Fibroblast of mammary gland (primary cell): ENCODE measurements around the gene EDA.

Source experiments
- DNase-seq: peaks from one replicate; pipeline ENCODE4 v3.0.0-alpha.2; 2010; ENCODE audit warnings: low read depth
- H3K4me3 ChIP-seq: 2 replicates; pipeline ENCODE4 v1.5.1; 2011; ENCODE audit warnings: low read depth, mild to moderate bottlenecking, low read length, moderate library complexity; ENCODE audit not compliant: control insufficient read depth
- TF ChIP-seq, protein P1 (sequence below): conservative IDR thresholded peaks from 2 replicates; pipeline ENCODE4 v1.5.1; 2011; ENCODE audit warnings: low read depth, low read length, inconsistent platforms; ENCODE audit not compliant: control insufficient read depth, insufficient read depth

EDA gene

DNA sequence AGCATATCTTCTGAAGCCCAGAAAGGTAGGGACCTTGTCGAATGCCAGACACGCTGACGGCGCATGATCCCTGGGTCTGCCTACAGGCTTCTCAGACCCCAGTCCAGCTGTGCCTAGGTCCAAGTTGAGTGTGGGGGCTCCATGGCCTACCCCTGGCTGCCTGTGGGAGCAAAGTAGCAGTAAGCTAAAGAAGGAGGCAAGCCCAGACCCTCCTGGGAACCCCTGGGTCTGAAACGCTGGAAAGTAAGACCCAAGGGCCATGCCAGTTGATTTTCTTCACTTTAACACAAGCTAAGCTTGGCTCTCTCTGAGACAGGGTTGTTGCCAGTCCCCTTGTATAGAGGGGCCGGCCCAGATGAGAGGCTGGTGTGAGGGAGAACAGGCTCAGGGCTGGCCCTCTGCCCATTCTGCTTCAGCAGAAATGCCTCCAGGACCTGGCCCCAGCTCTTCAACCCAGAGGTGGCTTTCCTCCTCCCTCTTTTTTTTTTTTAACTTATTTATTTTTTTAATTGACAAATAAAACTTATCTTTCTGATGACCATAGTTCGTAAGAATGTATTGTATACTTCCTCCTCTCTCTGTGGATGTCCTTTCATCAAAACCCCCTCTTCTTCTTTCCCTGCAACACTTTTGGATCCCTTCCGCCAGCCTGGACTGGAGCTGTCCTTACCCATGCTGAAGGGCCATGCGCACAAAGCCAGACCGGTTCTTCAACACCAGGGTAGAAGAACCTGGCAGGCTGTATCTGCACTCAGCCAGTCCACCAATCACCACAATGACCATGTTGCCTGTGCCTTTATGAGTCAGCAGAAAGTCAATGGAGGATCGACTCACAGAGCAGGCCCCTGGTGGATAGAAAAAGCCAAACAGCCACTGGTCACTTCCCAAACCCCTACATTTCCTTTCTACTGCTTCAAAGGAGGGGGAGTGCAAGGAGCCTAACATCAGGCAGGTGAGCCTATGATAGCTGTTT lies 426.8 kb downstream of the EDA start:
- H3K4me3 ChIP-seq, result no peak overlapping the region
- TF ChIP-seq, protein P1, sequence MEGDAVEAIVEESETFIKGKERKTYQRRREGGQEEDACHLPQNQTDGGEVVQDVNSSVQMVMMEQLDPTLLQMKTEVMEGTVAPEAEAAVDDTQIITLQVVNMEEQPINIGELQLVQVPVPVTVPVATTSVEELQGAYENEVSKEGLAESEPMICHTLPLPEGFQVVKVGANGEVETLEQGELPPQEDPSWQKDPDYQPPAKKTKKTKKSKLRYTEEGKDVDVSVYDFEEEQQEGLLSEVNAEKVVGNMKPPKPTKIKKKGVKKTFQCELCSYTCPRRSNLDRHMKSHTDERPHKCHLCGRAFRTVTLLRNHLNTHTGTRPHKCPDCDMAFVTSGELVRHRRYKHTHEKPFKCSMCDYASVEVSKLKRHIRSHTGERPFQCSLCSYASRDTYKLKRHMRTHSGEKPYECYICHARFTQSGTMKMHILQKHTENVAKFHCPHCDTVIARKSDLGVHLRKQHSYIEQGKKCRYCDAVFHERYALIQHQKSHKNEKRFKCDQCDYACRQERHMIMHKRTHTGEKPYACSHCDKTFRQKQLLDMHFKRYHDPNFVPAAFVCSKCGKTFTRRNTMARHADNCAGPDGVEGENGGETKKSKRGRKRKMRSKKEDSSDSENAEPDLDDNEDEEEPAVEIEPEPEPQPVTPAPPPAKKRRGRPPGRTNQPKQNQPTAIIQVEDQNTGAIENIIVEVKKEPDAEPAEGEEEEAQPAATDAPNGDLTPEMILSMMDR, result no peak
- peak; percentile 36 for DNase-seq

DNA sequence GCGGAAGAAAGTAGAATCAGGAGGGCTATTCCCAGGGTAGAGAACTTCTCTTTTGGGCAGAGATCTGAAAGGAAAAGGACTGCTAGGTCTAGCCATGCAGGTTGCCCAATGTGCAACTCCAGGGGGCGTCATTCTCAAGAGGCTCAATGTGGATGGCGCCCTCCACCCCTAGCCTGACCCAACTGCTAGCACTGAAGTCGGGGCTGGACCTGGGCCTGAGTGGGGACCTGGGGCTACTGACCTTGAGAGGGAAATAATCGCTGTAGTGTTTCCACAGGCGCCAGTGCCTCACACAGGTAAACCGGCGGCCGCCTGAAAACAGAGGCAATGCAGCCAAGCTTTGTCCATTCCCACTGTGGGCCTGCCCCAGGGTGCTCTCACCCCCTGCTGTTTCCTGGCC lies 427.8 kb downstream of the EDA start:
- no peak overlapping the region for H3K4me3 ChIP-seq
- no peak for DNase-seq
- TF ChIP-seq, protein P1, result no peak

- peak; percentile 34 for DNase-seq
- H3K4me3 ChIP-seq, result no peak overlapping the region
- TF ChIP-seq, protein P1, result no peak
These were observed 428.8 kb downstream of the EDA start for GRCh38 chrX:70044541-70045245.

GRCh38 chrX:70046978-70047377 lies 431.1 kb downstream of the EDA start:
- H3K4me3 ChIP-seq, result no peak overlapping the region
- DNase-seq, result peak; percentile 20
- TF ChIP-seq, protein P1, result no peak

- DNase-seq, result no peak
- H3K4me3 ChIP-seq, result no peak overlapping the region
- TF ChIP-seq, protein P1, result no peak
These were observed 433.5 kb downstream of the EDA start for GRCh38 chrX:70049406-70049805.

- TF ChIP-seq, protein P1, result no peak
- H3K4me3 ChIP-seq, result no peak within 1 kb of the TSS
- peak; percentile 12 for DNase-seq
These were observed 434.0 kb downstream of the EDA start, which contains the start of gene AWAT2 for GRCh38 chrX:70049925-70050324. AWAT2 (minus strand) TSS chrX:70049938; CDS start chrX:70049932, 6 bp downstream.
